ENCODE results near the gene MAP3K20. TPM values are rescaled to one million over a fixed set of nuclear protein-coding genes. Genes with fewer than 3 reads are reported as not detected.

The MAP3K20 gene
- total and polyA plus RNA-seq, 2 of the 4 experiments (the other 2 are of a cell fraction): 27.5 to 84.4 TPM

GRCh38 chr2:173164396-173164795 is 88.8 kb downstream of the MAP3K20 start:
- TF ChIP-seq USF2 (IDR thresholded peaks at IDR 0.05; ENCODE audit: low read depth, low read length): no peak
- TF ChIP-seq RAD21 (IDR thresholded peaks at IDR 0.05; ENCODE audit: low read length): no peak
- TF ChIP-seq RCOR1 (IDR thresholded peaks at IDR 0.05; ENCODE audit: insufficient replicate concordance, low read length): no peak
- no peak for TF ChIP-seq RFX5 (IDR thresholded peaks at IDR 0.05; ENCODE audit: low read depth, low read length)
- TF ChIP-seq BHLHE40 (IDR thresholded peaks at IDR 0.05; ENCODE audit: low read depth, low read length): no peak
- TF ChIP-seq MXI1 (IDR thresholded peaks at IDR 0.05; ENCODE audit: borderline replicate concordance, low read depth, low read length): no peak
- no peak for TF ChIP-seq POLR2A (IDR thresholded peaks at IDR 0.05; ENCODE audit: low read depth, low read length)
- TF ChIP-seq SMC3 (IDR thresholded peaks at IDR 0.05; ENCODE audit: low read depth, low read length): no peak
- TF ChIP-seq ELK1 (IDR thresholded peaks at IDR 0.05; ENCODE audit: borderline replicate concordance, low read depth, low read length): no peak
- TF ChIP-seq CHD1 (IDR thresholded peaks at IDR 0.05; ENCODE audit: low read depth, low read length): no peak
- H2AK5ac ChIP-seq (ENCODE audit: low read depth, low read length): no peak overlapping the region
- H3K56ac ChIP-seq (ENCODE audit: extremely low read depth, insufficient read depth, low read length): no peak overlapping the region
- H3K4me1 ChIP-seq (ENCODE audit: control insufficient read depth, insufficient read depth, low read length): peaks cover 13% of the 10 kb centered on the region
- no peaks in the 10 kb centered on the region; the same call in 1 of the 2 replicates for H3K9me3 ChIP-seq (ENCODE audit: control insufficient read depth, insufficient read depth, low read length)
- H3K4me3 ChIP-seq (ENCODE audit: insufficient read depth, low read depth, low read length): no peak overlapping the region
- in situ Hi-C loops (cut with MboI; ENCODE audit: low sequenced_read_pairs): no loop called here
- H3K27ac ChIP-seq (ENCODE audit: insufficient read depth, low read length): no peak overlapping the region
- 0 out of 4 replicates have a peak overlapping the region, but pooled peaks of 1 of the 2 experiments have one; percentile 24 for H4K8ac ChIP-seq (ENCODE audit: low read depth in 2 of 2, low read length in 2 of 2)
- intact Hi-C loops (cut with micrococcal nuclease): no loop called here
- H2BK5ac ChIP-seq (ENCODE audit: low read depth, low read length, poor library complexity, severe bottlenecking): peak overlapping the region; percentile 58
- H3K14ac ChIP-seq (replicated peaks; ENCODE audit: low read depth, low read length): 0 out of 2 replicates have a peak overlapping the region, but pooled peaks have one; percentile 63
- peaks cover 27 to 67% of the 10 kb centered on the region in 2 experiments for H3K79me1 ChIP-seq (ENCODE audit: low read depth in 1 of 2, low read length in 2 of 2)
- H3K9ac ChIP-seq (ENCODE audit: low read depth, low read length): no peak overlapping the region
- ATAC-seq (ENCODE audit: low read depth): no peak
- no peak overlapping the region; the same call in 1 of the 2 replicates for H4K5ac ChIP-seq (ENCODE audit: low read depth, low read length)
- H3K4me2 ChIP-seq (ENCODE audit: low read depth, low read length): no peak overlapping the region; the same call in 1 of the 2 replicates
- H2BK120ac ChIP-seq (ENCODE audit: low read depth, low read length): no peak overlapping the region
- dilution Hi-C loops (cut with HindIII; ENCODE audit: low sequenced_read_pairs, unreplicated experiment): no loop called here
- H3K4ac ChIP-seq (ENCODE audit: low read depth, low read length): no peak overlapping the region
- no peaks in the 10 kb centered on the region for H3K27me3 ChIP-seq (ENCODE audit: control insufficient read depth, insufficient read depth, low read length)
- no TSS peak for BruUV-seq (replicated peaks)
- H2BK15ac ChIP-seq (ENCODE audit: low read depth, low read length): no peak overlapping the region; the same call in 2 of the 3 replicates
- H2BK20ac ChIP-seq (ENCODE audit: low read depth, low read length): 0 out of 2 replicates have a peak overlapping the region, but pooled peaks have one; percentile 10
- no peak overlapping the region for H2AK9ac ChIP-seq (replicated peaks; ENCODE audit: low read depth, low read length, poor library complexity)
- POLR2A ChIA-PET (ENCODE audit: unreplicated experiment): no interaction called here
- WGBS, 2 experiments (ENCODE audit: extremely low coverage in 2 of 2, insufficient read length in 1 of 2): no CpG with 5 or more reads among the region's 1 CpG
- no peak overlapping the region; the same call in 1 of the 2 replicates for H3K23ac ChIP-seq (ENCODE audit: low read depth, low read length)
- CTCF ChIA-PET: interaction anchor here (0.6 kb wide), 1 partner anchor 35 kb away, joined by 3 read pairs; no protein-coding TSS in a partner anchor
- peak overlapping the region; percentile 49; the same call in 1 of the 2 replicates for H3K18ac ChIP-seq (ENCODE audit: low read depth, low read length)
- peaks cover 4% of the 10 kb centered on the region; the same call in 1 of the 2 replicates for H4K20me1 ChIP-seq (ENCODE audit: insufficient read depth, low read length)
- H3K9me1 ChIP-seq (ENCODE audit: insufficient read depth, low read length): peaks cover 13% of the 10 kb centered on the region
- DNase-seq: no peak
- peaks cover 1% of the 10 kb centered on the region; the same call in 1 of the 2 replicates for H3K36me3 ChIP-seq (ENCODE audit: control insufficient read depth, insufficient read depth, low read length)
- no peak overlapping the region for H2AFZ ChIP-seq (replicated peaks; ENCODE audit: low read length, poor library complexity)
- H4K91ac ChIP-seq (ENCODE audit: insufficient read depth, low read depth, low read length): peak overlapping the region; percentile 35; the same call in 1 of the 2 replicates
